Testis (tissue), 2 donors: ENCODE data around the gene CYP4X1.
"Not testable (repeated sequence)": the region's sequence is repeated elsewhere in the genome, so short reads cannot be mapped to it uniquely, and the experiment has no call there.

Experiments used
- CTCF ChIP-seq, 3 experiments: fragments of 450-650 bp in 2 of 3; fragments of 200-600 bp in 1 of 3; sonication (generic) in 1 of 3; IDR thresholded peaks; one replicate each; pipeline ENCODE4 v1.5.1; 2016 to 2019; ENCODE audit warnings: antibody characterized with exemption in 3 of 3, mild to moderate bottlenecking in 2 of 3, moderate library complexity in 1 of 3
- POLR2A ChIP-seq: fragments of 450-650 bp; IDR thresholded peaks from one replicate; pipeline ENCODE4 v1.6.1; 2017; ENCODE audit warnings: antibody characterized with exemption, mild to moderate bottlenecking, moderate library complexity

GRCh38 chr1:47006437-47006836 lies 17.0 kb upstream of the CYP4X1 start:
- not testable (repeated sequence) for TF ChIP-seq CTCF (IDR thresholded peaks at IDR 0.05); POLR2A
